ENCODE measurements around the gene DBNL. TPM values are rescaled to one million over a fixed set of nuclear protein-coding genes. Genes with fewer than 3 reads are reported as not detected.

Gene DBNL
- total and polyA plus RNA-seq, 2 of the 13 experiments (the other 11 are each of a cell fraction or from before 2014, with no cell fraction given): 20.8 to 35.1 TPM

DNA sequence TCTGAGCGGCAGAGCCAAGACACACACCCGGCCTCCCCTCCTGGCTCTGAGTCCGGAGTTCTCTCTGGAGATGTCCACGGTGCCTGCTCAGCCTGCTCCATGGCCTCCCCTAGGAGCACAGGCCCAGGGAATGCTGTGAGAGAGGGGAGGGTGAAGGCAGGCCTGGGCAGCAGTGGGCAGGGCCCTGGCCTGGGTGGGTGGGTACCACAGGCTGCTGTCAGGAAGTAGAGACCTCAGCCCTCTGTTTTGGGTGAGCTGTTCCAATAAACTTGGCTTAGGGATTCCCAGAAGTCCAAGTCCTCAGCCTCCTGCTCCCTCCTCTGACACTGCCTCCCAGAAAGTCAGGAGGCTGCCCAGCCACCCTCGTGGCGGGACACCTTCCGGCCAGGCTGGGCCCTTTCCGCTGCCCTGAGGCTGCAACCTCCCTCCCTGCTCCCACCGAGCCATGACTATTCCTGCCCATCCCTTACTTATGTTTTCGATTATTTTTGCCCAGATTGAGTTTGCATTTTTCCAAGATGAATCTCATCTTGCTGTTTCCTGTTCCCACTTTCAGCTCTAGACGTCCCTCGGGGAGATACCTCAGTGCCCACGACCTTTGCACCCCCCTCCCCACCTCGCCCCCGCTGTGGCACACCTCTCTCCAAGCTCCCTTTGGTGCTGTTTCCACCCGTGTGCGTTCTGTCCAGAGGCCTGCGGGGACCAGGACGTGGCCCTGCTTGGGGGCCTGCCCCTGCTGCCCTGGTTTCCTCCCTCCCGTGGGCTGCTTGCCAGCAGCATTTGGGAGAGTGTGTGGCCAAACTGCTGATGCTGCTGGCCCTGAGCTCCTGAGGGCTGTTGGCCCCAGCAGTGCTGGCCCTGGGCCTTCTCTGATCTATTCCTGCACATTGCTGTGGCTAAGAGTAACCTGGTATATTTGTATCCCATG, 43.7 kb downstream of the DBNL start (continued):
- TF ChIP-seq ZNF780A (CRISPR knock-in tag; IDR thresholded peaks at IDR 0.05) (no peak), ZNF468 (CRISPR knock-in tag; IDR thresholded peaks at IDR 0.05) (no peak), ZNF552 (CRISPR knock-in tag; IDR thresholded peaks at IDR 0.05; ENCODE audit: borderline replicate concordance) (no peak), HOXA3 (CRISPR knock-in tag; IDR thresholded peaks at IDR 0.05) (peak; percentile 57; the same call in 1 of the 2 replicates), ZFX (CRISPR knock-in tag; IDR thresholded peaks at IDR 0.05; ENCODE audit: low read depth) (peak; percentile 80), ZNF446 (CRISPR knock-in tag; IDR thresholded peaks at IDR 0.05) (no peak), ZFP41 (CRISPR knock-in tag; IDR thresholded peaks at IDR 0.05; ENCODE audit: borderline replicate concordance) (0 out of 2 replicates have a peak, but pooled peaks have one; percentile 63), ZNF878 (CRISPR knock-in tag; IDR thresholded peaks at IDR 0.05) (no peak), SRSF9 (IDR thresholded peaks at IDR 0.05; ENCODE audit: borderline replicate concordance, insufficient read depth, low read depth, low read length, poor library complexity, severe bottlenecking) (no peak), SMC3 (IDR thresholded peaks at IDR 0.05; ENCODE audit: low read length) (no peak), PHF21A (CRISPR knock-in tag; IDR thresholded peaks at IDR 0.05) (peak; percentile 7; the same call in 1 of the 2 replicates), ZNF556 (CRISPR knock-in tag; IDR thresholded peaks at IDR 0.05; ENCODE audit: borderline replicate concordance) (no peak), ZSCAN12 (CRISPR knock-in tag; IDR thresholded peaks at IDR 0.05) (no peak), ZFY (CRISPR knock-in tag; IDR thresholded peaks at IDR 0.05) (peak; percentile 79), ELF1 (CRISPR knock-in tag; IDR thresholded peaks at IDR 0.05) (no peak), FOXJ3 (CRISPR knock-in tag; IDR thresholded peaks at IDR 0.05; ENCODE audit: borderline replicate concordance) (no peak)
- TF ChIP-seq, protein P1, sequence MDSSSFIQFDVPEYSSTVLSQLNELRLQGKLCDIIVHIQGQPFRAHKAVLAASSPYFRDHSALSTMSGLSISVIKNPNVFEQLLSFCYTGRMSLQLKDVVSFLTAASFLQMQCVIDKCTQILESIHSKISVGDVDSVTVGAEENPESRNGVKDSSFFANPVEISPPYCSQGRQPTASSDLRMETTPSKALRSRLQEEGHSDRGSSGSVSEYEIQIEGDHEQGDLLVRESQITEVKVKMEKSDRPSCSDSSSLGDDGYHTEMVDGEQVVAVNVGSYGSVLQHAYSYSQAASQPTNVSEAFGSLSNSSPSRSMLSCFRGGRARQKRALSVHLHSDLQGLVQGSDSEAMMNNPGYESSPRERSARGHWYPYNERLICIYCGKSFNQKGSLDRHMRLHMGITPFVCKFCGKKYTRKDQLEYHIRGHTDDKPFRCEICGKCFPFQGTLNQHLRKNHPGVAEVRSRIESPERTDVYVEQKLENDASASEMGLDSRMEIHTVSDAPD (CRISPR knock-in tag; IDR thresholded peaks at IDR 0.05): no peak
- TF ChIP-seq, protein P2, sequence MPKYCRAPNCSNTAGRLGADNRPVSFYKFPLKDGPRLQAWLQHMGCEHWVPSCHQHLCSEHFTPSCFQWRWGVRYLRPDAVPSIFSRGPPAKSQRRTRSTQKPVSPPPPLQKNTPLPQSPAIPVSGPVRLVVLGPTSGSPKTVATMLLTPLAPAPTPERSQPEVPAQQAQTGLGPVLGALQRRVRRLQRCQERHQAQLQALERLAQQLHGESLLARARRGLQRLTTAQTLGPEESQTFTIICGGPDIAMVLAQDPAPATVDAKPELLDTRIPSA (CRISPR knock-in tag; IDR thresholded peaks at IDR 0.05; ENCODE audit: borderline replicate concordance): no peak
- TF ChIP-seq, protein P3, sequence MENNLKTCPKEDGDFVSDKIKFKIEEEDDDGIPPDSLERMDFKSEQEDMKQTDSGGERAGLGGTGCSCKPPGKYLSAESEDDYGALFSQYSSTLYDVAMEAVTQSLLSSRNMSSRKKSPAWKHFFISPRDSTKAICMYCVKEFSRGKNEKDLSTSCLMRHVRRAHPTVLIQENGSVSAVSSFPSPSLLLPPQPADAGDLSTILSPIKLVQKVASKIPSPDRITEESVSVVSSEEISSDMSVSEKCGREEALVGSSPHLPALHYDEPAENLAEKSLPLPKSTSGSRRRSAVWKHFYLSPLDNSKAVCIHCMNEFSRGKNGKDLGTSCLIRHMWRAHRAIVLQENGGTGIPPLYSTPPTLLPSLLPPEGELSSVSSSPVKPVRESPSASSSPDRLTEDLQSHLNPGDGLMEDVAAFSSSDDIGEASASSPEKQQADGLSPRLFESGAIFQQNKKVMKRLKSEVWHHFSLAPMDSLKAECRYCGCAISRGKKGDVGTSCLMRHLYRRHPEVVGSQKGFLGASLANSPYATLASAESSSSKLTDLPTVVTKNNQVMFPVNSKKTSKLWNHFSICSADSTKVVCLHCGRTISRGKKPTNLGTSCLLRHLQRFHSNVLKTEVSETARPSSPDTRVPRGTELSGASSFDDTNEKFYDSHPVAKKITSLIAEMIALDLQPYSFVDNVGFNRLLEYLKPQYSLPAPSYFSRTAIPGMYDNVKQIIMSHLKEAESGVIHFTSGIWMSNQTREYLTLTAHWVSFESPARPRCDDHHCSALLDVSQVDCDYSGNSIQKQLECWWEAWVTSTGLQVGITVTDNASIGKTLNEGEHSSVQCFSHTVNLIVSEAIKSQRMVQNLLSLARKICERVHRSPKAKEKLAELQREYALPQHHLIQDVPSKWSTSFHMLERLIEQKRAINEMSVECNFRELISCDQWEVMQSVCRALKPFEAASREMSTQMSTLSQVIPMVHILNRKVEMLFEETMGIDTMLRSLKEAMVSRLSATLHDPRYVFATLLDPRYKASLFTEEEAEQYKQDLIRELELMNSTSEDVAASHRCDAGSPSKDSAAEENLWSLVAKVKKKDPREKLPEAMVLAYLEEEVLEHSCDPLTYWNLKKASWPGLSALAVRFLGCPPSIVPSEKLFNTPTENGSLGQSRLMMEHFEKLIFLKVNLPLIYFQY (CRISPR knock-in tag; IDR thresholded peaks at IDR 0.05; ENCODE audit: borderline replicate concordance): no peak
- TF ChIP-seq, protein P4, sequence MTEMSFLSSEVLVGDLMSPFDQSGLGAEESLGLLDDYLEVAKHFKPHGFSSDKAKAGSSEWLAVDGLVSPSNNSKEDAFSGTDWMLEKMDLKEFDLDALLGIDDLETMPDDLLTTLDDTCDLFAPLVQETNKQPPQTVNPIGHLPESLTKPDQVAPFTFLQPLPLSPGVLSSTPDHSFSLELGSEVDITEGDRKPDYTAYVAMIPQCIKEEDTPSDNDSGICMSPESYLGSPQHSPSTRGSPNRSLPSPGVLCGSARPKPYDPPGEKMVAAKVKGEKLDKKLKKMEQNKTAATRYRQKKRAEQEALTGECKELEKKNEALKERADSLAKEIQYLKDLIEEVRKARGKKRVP (CRISPR knock-in tag; IDR thresholded peaks at IDR 0.05): no peak
- TF ChIP-seq, protein P5, sequence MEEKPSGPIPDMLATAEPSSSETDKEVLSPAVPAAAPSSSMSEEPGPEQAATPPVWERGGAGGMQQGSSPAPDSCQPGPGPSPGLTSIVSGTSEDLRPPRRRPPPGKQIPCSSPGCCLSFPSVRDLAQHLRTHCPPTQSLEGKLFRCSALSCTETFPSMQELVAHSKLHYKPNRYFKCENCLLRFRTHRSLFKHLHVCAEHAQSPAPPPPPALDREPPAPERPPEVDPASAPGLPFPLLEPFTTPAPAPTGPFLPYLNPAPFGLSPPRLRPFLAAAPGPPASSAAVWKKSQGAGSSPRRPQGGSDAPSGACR (CRISPR knock-in tag; IDR thresholded peaks at IDR 0.05): no peak
